Activated CD8-positive, alpha-beta T cell treated with anti-CD3 and anti-CD28 coated beads for 36 hours (primary cell): ENCODE data around the gene ELF4. TPM values are rescaled to one million over a fixed set of nuclear protein-coding genes. Genes with fewer than 3 reads are reported as not detected.

ENCODE experiments used
- ATAC-seq: fragments of 200-7000 bp; cut with Tn5 transposase; one replicate; pipeline ENCODE4 v1.10.0; 2021; ENCODE audit warnings: mild to moderate bottlenecking, moderate library complexity
- CTCF ChIA-PET: fragments of 350-600 bp; sonication (Branson Sonifier 250); formaldehyde crosslinking; loops from one replicate; lab custom pipeline; 2021; ENCODE audit warnings: antibody characterized with exemption; lab: Charles Lee
- POLR2A ChIA-PET: fragments of 350-600 bp; sonication (Branson Sonifier 250); formaldehyde crosslinking; loops from one replicate; lab custom pipeline; 2021; ENCODE audit warnings: antibody characterized with exemption; lab: Charles Lee
- DNase-seq: peaks from one replicate; pipeline ENCODE4 v3.0.0-alpha.2; 2020
- H3K27ac Mint-ChIP-seq: one replicate; pipeline ENCODE4 v1.8.0; 2021; ENCODE audit warnings: mild to moderate bottlenecking, mixed read lengths
- H3K27me3 Mint-ChIP-seq: one replicate; pipeline ENCODE4 v1.8.0; 2021; ENCODE audit warnings: mixed read lengths
- H3K36me3 Mint-ChIP-seq: one replicate; pipeline ENCODE4 v1.8.0; 2021; ENCODE audit warnings: low read depth, mixed read lengths
- H3K4me1 Mint-ChIP-seq: one replicate; pipeline ENCODE4 v1.8.0; 2021; ENCODE audit warnings: low read depth, mixed read lengths
- H3K4me3 Mint-ChIP-seq: one replicate; pipeline ENCODE4 v1.8.0; 2021; ENCODE audit warnings: mild to moderate bottlenecking, moderate library complexity, mixed read lengths
- H3K9me3 Mint-ChIP-seq: one replicate; pipeline ENCODE4 v1.8.0; 2021; ENCODE audit warnings: mixed read lengths
- intact Hi-C: fragments of 100-400 bp; cut with micrococcal nuclease; formaldehyde crosslinking; loops from one replicate; pipeline ENCODE4 v1.10.0; 2022
- total RNA-seq, 2 experiments: library from RNA; stranded (reverse); gene quantifications; one replicate each; pipeline ENCODE4 v1.2.3, GENCODE V29; 2021
- TF ChIP-seq, protein P1 (sequence below): fragments of 200-600 bp; IDR thresholded peaks from one replicate; pipeline ENCODE4 v1.8.0; 2022; ENCODE audit warnings: antibody characterized with exemption, mild to moderate bottlenecking

Gene ELF4
- total RNA-seq, 2 experiments from 2014 or later = 17.5 TPM

- TF ChIP-seq, protein P1, sequence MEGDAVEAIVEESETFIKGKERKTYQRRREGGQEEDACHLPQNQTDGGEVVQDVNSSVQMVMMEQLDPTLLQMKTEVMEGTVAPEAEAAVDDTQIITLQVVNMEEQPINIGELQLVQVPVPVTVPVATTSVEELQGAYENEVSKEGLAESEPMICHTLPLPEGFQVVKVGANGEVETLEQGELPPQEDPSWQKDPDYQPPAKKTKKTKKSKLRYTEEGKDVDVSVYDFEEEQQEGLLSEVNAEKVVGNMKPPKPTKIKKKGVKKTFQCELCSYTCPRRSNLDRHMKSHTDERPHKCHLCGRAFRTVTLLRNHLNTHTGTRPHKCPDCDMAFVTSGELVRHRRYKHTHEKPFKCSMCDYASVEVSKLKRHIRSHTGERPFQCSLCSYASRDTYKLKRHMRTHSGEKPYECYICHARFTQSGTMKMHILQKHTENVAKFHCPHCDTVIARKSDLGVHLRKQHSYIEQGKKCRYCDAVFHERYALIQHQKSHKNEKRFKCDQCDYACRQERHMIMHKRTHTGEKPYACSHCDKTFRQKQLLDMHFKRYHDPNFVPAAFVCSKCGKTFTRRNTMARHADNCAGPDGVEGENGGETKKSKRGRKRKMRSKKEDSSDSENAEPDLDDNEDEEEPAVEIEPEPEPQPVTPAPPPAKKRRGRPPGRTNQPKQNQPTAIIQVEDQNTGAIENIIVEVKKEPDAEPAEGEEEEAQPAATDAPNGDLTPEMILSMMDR = no peak
- Mint-ChIP-seq H3K4me1 (peaks cover 5% of the 10 kb centered on the region), H3K27me3 (no peaks in the 10 kb centered on the region), H3K36me3 (no peaks in the 10 kb centered on the region), H3K9me3 (no peaks in the 10 kb centered on the region), H3K27ac (no peak overlapping the region), H3K4me3 (no peak overlapping the region)
- CTCF ChIA-PET = no interaction called here
- intact Hi-C loops = no loop called here
- POLR2A ChIA-PET = no interaction called here
- no peak for DNase-seq
- no peak for ATAC-seq
Observed at GRCh38 chrX:130055899-130056298, 54.4 kb downstream of the ELF4 start.

DNA sequence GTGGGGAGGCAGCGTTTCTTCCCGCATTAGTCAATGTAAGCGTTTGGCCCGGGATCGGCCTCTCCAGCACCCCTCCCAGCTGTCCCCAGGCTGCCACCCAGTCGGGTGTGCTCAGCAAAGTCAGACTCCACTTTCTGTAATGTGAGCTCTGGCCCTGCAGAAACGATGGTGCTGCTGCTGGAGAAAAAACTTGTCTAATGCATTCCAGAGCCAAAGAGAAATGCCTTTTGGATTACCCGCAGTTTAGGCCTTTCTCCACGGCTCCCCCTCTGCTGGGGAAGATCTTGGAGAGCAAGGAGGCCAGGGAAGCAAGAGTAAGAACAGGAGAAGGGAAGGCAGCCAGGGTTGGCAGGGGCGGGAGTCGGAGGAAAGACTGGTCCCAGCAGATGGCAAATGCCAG lies 55.2 kb downstream of the ELF4 start:
- DNase-seq = no peak
- no peak overlapping the region for H3K4me3 Mint-ChIP-seq
- no peak for ATAC-seq
- no peaks in the 10 kb centered on the region for H3K9me3 Mint-ChIP-seq
- H3K27ac Mint-ChIP-seq = no peak overlapping the region
- ChIA-PET CTCF (no interaction called here), POLR2A (no interaction called here)
- H3K4me1 Mint-ChIP-seq = peaks cover 3% of the 10 kb centered on the region
- H3K27me3 Mint-ChIP-seq = no peaks in the 10 kb centered on the region
- intact Hi-C loops = no loop called here
- no peaks in the 10 kb centered on the region for H3K36me3 Mint-ChIP-seq
- TF ChIP-seq, protein P1 = no peak

DNA sequence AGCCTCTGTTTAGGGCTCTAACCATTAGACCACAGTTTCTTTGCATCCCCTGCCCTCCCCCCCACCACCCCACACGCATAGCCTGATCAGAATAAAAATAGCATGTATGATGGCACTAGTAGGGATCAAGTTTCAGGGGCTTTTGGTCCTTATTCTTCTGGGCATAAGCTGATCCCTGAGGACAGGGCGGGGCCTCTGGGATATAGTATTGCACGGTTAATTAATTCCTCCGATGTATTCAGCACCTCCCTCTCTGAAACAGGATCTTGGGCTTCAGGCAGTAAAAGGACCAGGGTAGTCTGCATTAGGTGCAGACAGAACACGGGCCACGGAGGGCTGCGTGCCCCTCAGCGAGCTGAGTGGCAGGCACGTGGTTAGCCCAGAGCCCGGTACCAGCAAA lies 57.1 kb downstream of the ELF4 start:
- intact Hi-C loops = no loop called here
- TF ChIP-seq, protein P1 = no peak
- ATAC-seq = no peak
- no peaks in the 10 kb centered on the region for H3K9me3 Mint-ChIP-seq
- H3K27ac Mint-ChIP-seq = no peak overlapping the region
- peaks cover 4% of the 10 kb centered on the region for H3K36me3 Mint-ChIP-seq
- H3K4me3 Mint-ChIP-seq = no peak overlapping the region
- DNase-seq = no peak
- H3K4me1 Mint-ChIP-seq = no peaks in the 10 kb centered on the region
- ChIA-PET CTCF (interaction anchor here (0.6 kb wide), 1 partner anchor 19 kb away, joined by 3 read pairs; no protein-coding TSS in a partner anchor), POLR2A (interaction anchor here (0.8 kb wide), 1 partner anchor 10 kb away, joined by 3 read pairs; no protein-coding TSS in a partner anchor)
- no peaks in the 10 kb centered on the region for H3K27me3 Mint-ChIP-seq

- ChIA-PET POLR2A (no interaction called here), CTCF (interaction anchor here (0.9 to 1.4 kb wide), 3 partner anchors 8 to 25 kb away, joined by 3 read pairs; no protein-coding TSS in a partner anchor)
- H3K9me3 Mint-ChIP-seq = no peaks in the 10 kb centered on the region
- H3K27ac Mint-ChIP-seq = no peak overlapping the region
- H3K36me3 Mint-ChIP-seq = peaks cover 11% of the 10 kb centered on the region
- H3K27me3 Mint-ChIP-seq = no peaks in the 10 kb centered on the region
- intact Hi-C loops = no loop called here
- DNase-seq (no peak), ATAC-seq (no peak)
- H3K4me3 Mint-ChIP-seq = no peak overlapping the region
- H3K4me1 Mint-ChIP-seq = no peaks in the 10 kb centered on the region
- TF ChIP-seq, protein P1 = no peak
Observed at GRCh38 chrX:130051176-130051845, 59.0 kb downstream of the ELF4 start.

DNA sequence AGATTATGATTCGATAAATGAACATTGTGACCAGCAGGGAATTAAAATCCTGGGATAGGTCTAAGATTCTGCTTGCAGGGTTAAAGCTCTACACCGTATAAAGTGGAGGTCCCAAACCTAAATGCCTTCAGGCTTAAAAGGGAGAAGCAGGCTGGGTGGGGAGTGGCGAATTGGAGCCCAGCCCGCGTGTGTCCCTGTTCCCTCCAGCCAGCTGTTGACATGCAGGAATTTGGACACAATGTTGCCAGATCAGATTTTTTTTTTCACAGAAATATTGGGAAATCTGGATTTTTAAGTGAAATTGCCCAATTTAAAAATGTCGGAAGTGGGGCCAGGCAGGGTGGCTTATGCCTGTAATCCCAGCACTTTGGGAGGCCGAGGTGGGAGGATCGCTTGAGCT lies 60.5 kb downstream of the ELF4 start:
- Mint-ChIP-seq H3K27ac (no peak overlapping the region), H3K36me3 (peaks cover 11% of the 10 kb centered on the region), H3K4me1 (no peaks in the 10 kb centered on the region), H3K9me3 (no peaks in the 10 kb centered on the region), H3K27me3 (no peaks in the 10 kb centered on the region), H3K4me3 (no peak overlapping the region)
- intact Hi-C loops = no loop called here
- no peak for ATAC-seq
- DNase-seq = no peak
- TF ChIP-seq, protein P1 = no peak
- CTCF ChIA-PET = interaction anchor here (1.0 kb wide), 1 partner anchor 448 kb away, joined by 3 read pairs; no protein-coding TSS in a partner anchor
- POLR2A ChIA-PET = no interaction called here
